ENCODE measurements around the gene ZNF487.

ZNF487 gene

GRCh38 chr10:43390333-43390732, 46.6 kb upstream of the ZNF487 start:
- H3K4me3 ChIP-seq (ENCODE audit: low read length, poor library complexity, severe bottlenecking), result peak overlapping the region; percentile 12
- peaks cover 100% of the 10 kb centered on the region for H4K20me1 ChIP-seq (ENCODE audit: insufficient read depth, low read length, poor library complexity, severe bottlenecking)
- no peak overlapping the region for H2AFZ ChIP-seq (ENCODE audit: low read length)
- H3K27me3 ChIP-seq (ENCODE audit: insufficient read depth, low read length, poor library complexity, severe bottlenecking), result no peaks in the 10 kb centered on the region
- H3K4me2 ChIP-seq (ENCODE audit: low read depth, low read length, poor library complexity, severe bottlenecking), result peak overlapping the region; percentile 34
- H3F3A ChIP-seq (ENCODE audit: low read depth), result peaks cover 13% of the 10 kb centered on the region; the same call in 1 of the 2 replicates
- peaks cover 38% of the 10 kb centered on the region for H3K4me1 ChIP-seq (ENCODE audit: insufficient read depth, low read length, poor library complexity, severe bottlenecking)
- H3K79me2 ChIP-seq (ENCODE audit: insufficient read depth, low read length), result peaks cover 94% of the 10 kb centered on the region
- no peaks in the 10 kb centered on the region for H3K9me2 ChIP-seq (replicated peaks; ENCODE audit: low read depth, low read length)
- peaks cover 98% of the 10 kb centered on the region for H3K36me3 ChIP-seq (ENCODE audit: insufficient read depth, low read length)
- TF ChIP-seq EZH2phosphoT487 (IDR thresholded peaks at IDR 0.05; ENCODE audit: borderline replicate concordance) (no peak), CTCF (conservative IDR thresholded peaks at IDR 0.05; ENCODE audit: low read length) (no peak)
- H3K9ac ChIP-seq (ENCODE audit: low read depth, low read length, poor library complexity, severe bottlenecking), result peak overlapping the region; percentile 29
- H3K9me3 ChIP-seq (ENCODE audit: insufficient read depth, low read depth, low read length), result no peaks in the 10 kb centered on the region

GRCh38 chr10:43390759-43391158, 46.2 kb upstream of the ZNF487 start:
- peaks cover 9% of the 10 kb centered on the region; the same call in 1 of the 2 replicates for H3F3A ChIP-seq (ENCODE audit: low read depth)
- no peaks in the 10 kb centered on the region for H3K27me3 ChIP-seq (ENCODE audit: insufficient read depth, low read length, poor library complexity, severe bottlenecking)
- TF ChIP-seq CTCF (conservative IDR thresholded peaks at IDR 0.05; ENCODE audit: low read length) (peak; percentile 65), EZH2phosphoT487 (IDR thresholded peaks at IDR 0.05; ENCODE audit: borderline replicate concordance) (no peak)
- H3K79me2 ChIP-seq (ENCODE audit: insufficient read depth, low read length), result peaks cover 99% of the 10 kb centered on the region
- H3K9ac ChIP-seq (ENCODE audit: low read depth, low read length, poor library complexity, severe bottlenecking), result peak overlapping the region; percentile 29
- H3K4me2 ChIP-seq (ENCODE audit: low read depth, low read length, poor library complexity, severe bottlenecking), result peak overlapping the region; percentile 34
- H3K36me3 ChIP-seq (ENCODE audit: insufficient read depth, low read length), result peaks cover 97% of the 10 kb centered on the region
- peak overlapping the region; percentile 12 for H3K4me3 ChIP-seq (ENCODE audit: low read length, poor library complexity, severe bottlenecking)
- no peaks in the 10 kb centered on the region for H3K9me2 ChIP-seq (replicated peaks; ENCODE audit: low read depth, low read length)
- no peaks in the 10 kb centered on the region for H3K9me3 ChIP-seq (ENCODE audit: insufficient read depth, low read depth, low read length)
- H4K20me1 ChIP-seq (ENCODE audit: insufficient read depth, low read length, poor library complexity, severe bottlenecking), result peaks cover 100% of the 10 kb centered on the region
- no peak overlapping the region for H2AFZ ChIP-seq (ENCODE audit: low read length)
- peaks cover 42% of the 10 kb centered on the region for H3K4me1 ChIP-seq (ENCODE audit: insufficient read depth, low read length, poor library complexity, severe bottlenecking)

- H3K79me2 ChIP-seq (ENCODE audit: insufficient read depth, low read length), result peaks cover 100% of the 10 kb centered on the region
- no peaks in the 10 kb centered on the region for H3K9me2 ChIP-seq (replicated peaks; ENCODE audit: low read depth, low read length)
- H3K36me3 ChIP-seq (ENCODE audit: insufficient read depth, low read length), result peaks cover 90% of the 10 kb centered on the region
- H3K4me1 ChIP-seq (ENCODE audit: insufficient read depth, low read length, poor library complexity, severe bottlenecking), result peaks cover 42% of the 10 kb centered on the region
- 0 out of 2 replicates have a peak, but pooled peaks cover 4% of the 10 kb centered on the region for H3F3A ChIP-seq (ENCODE audit: low read depth)
- no peaks in the 10 kb centered on the region for H3K27me3 ChIP-seq (ENCODE audit: insufficient read depth, low read length, poor library complexity, severe bottlenecking)
- no peak overlapping the region for H2AFZ ChIP-seq (ENCODE audit: low read length)
- no peaks in the 10 kb centered on the region for H3K9me3 ChIP-seq (ENCODE audit: insufficient read depth, low read depth, low read length)
- peak overlapping the region; percentile 42 for H3K9ac ChIP-seq (ENCODE audit: low read depth, low read length, poor library complexity, severe bottlenecking)
- no peak for TF ChIP-seq EZH2phosphoT487 (IDR thresholded peaks at IDR 0.05; ENCODE audit: borderline replicate concordance)
- no peak for TF ChIP-seq CTCF (conservative IDR thresholded peaks at IDR 0.05; ENCODE audit: low read length)
- peaks cover 100% of the 10 kb centered on the region for H4K20me1 ChIP-seq (ENCODE audit: insufficient read depth, low read length, poor library complexity, severe bottlenecking)
- peak overlapping the region; percentile 34 for H3K4me2 ChIP-seq (ENCODE audit: low read depth, low read length, poor library complexity, severe bottlenecking)
- no peak overlapping the region for H3K4me3 ChIP-seq (ENCODE audit: low read length, poor library complexity, severe bottlenecking)
Measured at GRCh38 chr10:43391496-43391895, 45.4 kb upstream of the ZNF487 start.

All from Loucy (cell line).